Heart right ventricle (tissue), 16 donors: ENCODE measurements around the gene VAC14. TPM values are rescaled to one million over a fixed set of nuclear protein-coding genes. Genes with fewer than 3 reads are reported as not detected.
A peak's percentile ranks its signal among the peaks of the same experiment; 100 is the strongest.

ENCODE experiments used
- ATAC-seq, 8 donors: fragments of 200-7000 bp; cut with Tn5 transposase; one replicate each; pipeline ENCODE4 v1.9.1; 2020; ENCODE audit warnings: mild to moderate bottlenecking in 8 of 8, moderate library complexity in 8 of 8, moderate number of reproducible peaks in 1 of 8
- DNase-seq, 2 donors: peaks; one replicate each; pipeline ENCODE4 v3.0.0-alpha.2; 2020
- H3K27ac ChIP-seq, 10 donors: fragments of 200-600 bp; sonication (generic) in 2 of 10; one replicate each; pipeline versions ENCODE4 v1.5.0 to v1.8.0; 2020 to 2022; ENCODE audit warnings: mild to moderate bottlenecking in 3 of 10
- H3K27me3 ChIP-seq, 7 donors: fragments of 200-600 bp; one replicate each; pipeline ENCODE4 v1.8.0; 2021 to 2022; ENCODE audit warnings: mild to moderate bottlenecking in 2 of 7
- H3K36me3 ChIP-seq, 9 donors: fragments of 200-600 bp; sonication (generic) in 1 of 9; one replicate each; pipeline versions ENCODE4 v1.5.0 to v1.8.0; 2020 to 2022; ENCODE audit warnings: mild to moderate bottlenecking in 2 of 9
- H3K4me1 ChIP-seq, 9 donors: fragments of 200-600 bp; sonication (generic) in 1 of 9; one replicate each; pipeline versions ENCODE4 v1.5.0 to v1.8.0; 2020 to 2022; ENCODE audit warnings: mild to moderate bottlenecking in 4 of 9
- H3K4me3 ChIP-seq, 10 donors: fragments of 200-600 bp; sonication (generic) in 2 of 10; one replicate each; pipeline versions ENCODE4 v1.5.0 to v1.8.0; 2020 to 2022; ENCODE audit warnings: mild to moderate bottlenecking in 7 of 10, moderate library complexity in 2 of 10
- H3K9me3 ChIP-seq, 11 donors: fragments of 200-600 bp in 10 of 11; sonication (generic) in 2 of 11; one replicate each; pipeline versions ENCODE4 v1.5.0 to v1.8.0; 2013 to 2022; ENCODE audit warnings: mild to moderate bottlenecking in 2 of 11, control low read depth in 1 of 11, moderate library complexity in 1 of 11
- CTCF ChIP-seq, 9 donors: fragments of 200-600 bp; sonication (generic) in 2 of 9; IDR thresholded peaks; one replicate each; pipeline versions ENCODE4 v1.5.0 to v1.8.0; 2021 to 2022; ENCODE audit warnings: antibody characterized with exemption in 9 of 9, mild to moderate bottlenecking in 5 of 9, moderate library complexity in 1 of 9
- WGBS, 2 donors: extraction: QIAGEN DNeasy Blood & Tissue Kit; methylation state at CpG; one replicate each; pipeline ENCODE4 v1.1.7; 2013; ENCODE audit warnings: inconsistent platforms in 1 of 2; 5-methylcytosine and 5-hydroxymethylcytosine counted together
- intact Hi-C, 10 donors: fragments of 100-400 bp; cut with DNase I; formaldehyde crosslinking; loops; one replicate each; pipeline versions ENCODE4 v1.11.1 to v1.14.2; 2022
- polyA plus RNA-seq, 2 donors: library from polyadenylated mRNA; stranded (reverse); fragments of 200-250 nt; gene quantifications; one replicate each; pipeline ENCODE4 v1.2.3, GENCODE V29; 2013
- total RNA-seq, 10 donors: library from RNA; stranded (reverse); fragmentation: NEBNext Ultra II Directional in 3 of 10; extraction: Animal tissue kit (Norgen Biotek cat#: 25700) in 3 of 10; gene quantifications; one replicate each; pipeline versions ENCODE4 v1.2.1 to v1.2.4, GENCODE V29; 2021 to 2023
- donor health status: Arrhythmogenic right ventricular cardiomyopathy.
- donor health status: ischemic (EF 13 %, LVEDD 7.1; RV severe dilation, severe dysfunction).
- donor health status: healthy with polysubstance abuse.
- donor health status: DM: no; HTN: yes; CAD: no.
- donor health status: DM: no; HTN: no; CAD: no.
- donor health status: ischemic (EF 25% LVEDD 6.9; RV normal size, moderate dysfunction).
- donor health status: ischemic (EF 25% LVEDD 5.7; RV mildly dilated, moderate dysfunction).
- donor health status: healthy.
- donor health status: DM: yes; HTN: yes; CAD: no.
- donor health status: Ischemic cardiomyopathy.
- donor health status: ischemic (EF 35%, LVEDD 5.7; RV mildly dilated, moderate dysfunction).
- donor health status: nonischemic (EF 11% LVEDD 7.7; RV severe dilation, severe dysfunction).
- donor health status: DM: yes; HTN: yes; CAD: no.
- donor health status: PGD.
- donor health status: ischemic (EF 29% LVEDD 5.4; RV normal size, mild dysfunction).
- donor health status: nonischemic (EF 23%, LVEDD 6.1; RV moderate dilation, normal function).

The VAC14 gene
- total and polyA plus RNA-seq, 12 donors = 19.2 to 43.7 (median 23.2) TPM

GRCh38 chr16:70721202-70721963 is 79.6 kb downstream of the VAC14 start:
- Histone ChIP-seq H3K27ac (no peak overlapping the region), H3K36me3 (peaks cover 0 to 22% (median 0%) of the 10 kb centered on the region in 9 donors), H3K9me3 (peaks cover 0 to 5% (median 0%) of the 10 kb centered on the region in 11 donors), H3K27me3 (no peaks in the 10 kb centered on the region), H3K4me3 (no peak overlapping the region), H3K4me1 (peaks cover 10 to 30% (median 18%) of the 10 kb centered on the region in 9 donors)
- intact Hi-C loops = no loop called here
- WGBS, 2 donors = 87 to 92% methylated on average over 18 of the region's 18 CpGs
- DNase-seq (no peak), ATAC-seq (no peak)
- TF ChIP-seq CTCF (IDR thresholded peaks at IDR 0.05) = no peak

- intact Hi-C loops = no loop called here
- no peak for TF ChIP-seq CTCF (IDR thresholded peaks at IDR 0.05)
- peaks cover 0 to 22% (median 0%) of the 10 kb centered on the region in 9 donors for H3K36me3 ChIP-seq
- DNase-seq = no peak
- peaks cover 0 to 5% (median 0%) of the 10 kb centered on the region in 11 donors for H3K9me3 ChIP-seq
- H3K4me1 ChIP-seq = peaks cover 7 to 30% (median 21%) of the 10 kb centered on the region in 9 donors
- 96 to 97% methylated on average over 18 of the region's 18 CpGs for WGBS, 2 donors
- no peak overlapping the region for H3K27ac ChIP-seq
- H3K27me3 ChIP-seq = no peaks in the 10 kb centered on the region
- H3K4me3 ChIP-seq = no peak overlapping the region
- no peak for ATAC-seq
Observed at GRCh38 chr16:70720425-70721201, 80.3 kb downstream of the VAC14 start.

GRCh38 chr16:70717065-70717464 is 83.9 kb downstream of the VAC14 start:
- no peak for ATAC-seq
- no peak for TF ChIP-seq CTCF (IDR thresholded peaks at IDR 0.05)
- WGBS, 2 donors = 96 to 98% methylated on average over 9 of the region's 9 CpGs
- Histone ChIP-seq H3K4me3 (no peak overlapping the region), H3K36me3 (peaks cover 0 to 22% (median 0%) of the 10 kb centered on the region in 9 donors), H3K9me3 (peaks cover 0 to 5% (median 0%) of the 10 kb centered on the region in 11 donors), H3K4me1 (peaks cover 9 to 31% (median 23%) of the 10 kb centered on the region in 9 donors), H3K27me3 (no peaks in the 10 kb centered on the region), H3K27ac (peak overlapping the region in 1 of 10 donors; percentile 83)
- intact Hi-C loops = no loop called here
- no peak for DNase-seq

- ATAC-seq = peak in 4 of 8 donors; percentile 2 to 14 (median 10)
- no peak for DNase-seq
- peak overlapping the region in 8 of 10 donors; percentile 56 to 86 (median 72) for H3K27ac ChIP-seq
- intact Hi-C loops = no loop called here
- no peak for TF ChIP-seq CTCF (IDR thresholded peaks at IDR 0.05)
- peaks cover 0 to 15% (median 0%) of the 10 kb centered on the region in 9 donors for H3K36me3 ChIP-seq
- no peaks in the 10 kb centered on the region for H3K27me3 ChIP-seq
- no peak overlapping the region for H3K4me3 ChIP-seq
- H3K9me3 ChIP-seq = peaks cover 0 to 5% (median 0%) of the 10 kb centered on the region in 11 donors
- 38 to 53% methylated on average over 6 of the region's 6 CpGs for WGBS, 2 donors
- peaks cover 9 to 31% (median 23%) of the 10 kb centered on the region in 9 donors for H3K4me1 ChIP-seq
Observed at GRCh38 chr16:70715860-70716357, 85.0 kb downstream of the VAC14 start.
